ENCODE data around the gene NCAM2. TPM values are rescaled to one million over a fixed set of nuclear protein-coding genes. Genes with fewer than 3 reads are reported as not detected.

NCAM2 gene
- total RNA-seq, 1 donor from 2014 or later, result 22.6 TPM

GRCh38 chr21:21025742-21026141 is 27.5 kb downstream of the NCAM2 start:
- no peak overlapping the region for H3K4me3 Mint-ChIP-seq
- TF ChIP-seq CTCF (conservative IDR thresholded peaks at IDR 0.05), result no peak

GRCh38 chr21:21028275-21028820 is 30.1 kb downstream of the NCAM2 start:
- H3K9me3 Mint-ChIP-seq, result no peaks in the 10 kb centered on the region
- no peaks in the 10 kb centered on the region for H3K27me3 Mint-ChIP-seq
- H3K4me3 Mint-ChIP-seq, result no peak overlapping the region
- H3K27ac Mint-ChIP-seq, result no peak overlapping the region
- no peaks in the 10 kb centered on the region for H3K4me1 Mint-ChIP-seq (ENCODE audit: unreplicated experiment)
- TF ChIP-seq CTCF (conservative IDR thresholded peaks at IDR 0.05), result no peak
- no peak for DNase-seq (ENCODE audit: extremely low spot score, unreplicated experiment)
- H3K36me3 Mint-ChIP-seq, result no peaks in the 10 kb centered on the region

More at GRCh38 chr21:21025742-21026141, 27.5 kb downstream of the NCAM2 start:
- Mint-ChIP-seq H3K4me1 (ENCODE audit: unreplicated experiment) (no peaks in the 10 kb centered on the region), H3K27me3 (no peaks in the 10 kb centered on the region), H3K27ac (no peak overlapping the region), H3K36me3 (no peaks in the 10 kb centered on the region), H3K9me3 (no peaks in the 10 kb centered on the region)
- no peak for DNase-seq (ENCODE audit: extremely low spot score, unreplicated experiment)

GRCh38 chr21:21029164-21029563 is 31.0 kb downstream of the NCAM2 start:
- H3K36me3 Mint-ChIP-seq, result no peaks in the 10 kb centered on the region
- H3K4me1 Mint-ChIP-seq (ENCODE audit: unreplicated experiment), result no peaks in the 10 kb centered on the region
- no peak for DNase-seq (ENCODE audit: extremely low spot score, unreplicated experiment)
- TF ChIP-seq CTCF (conservative IDR thresholded peaks at IDR 0.05), result no peak
- no peaks in the 10 kb centered on the region for H3K27me3 Mint-ChIP-seq
- H3K9me3 Mint-ChIP-seq, result no peaks in the 10 kb centered on the region
- H3K27ac Mint-ChIP-seq, result no peak overlapping the region
- no peak overlapping the region for H3K4me3 Mint-ChIP-seq

GRCh38 chr21:21030311-21030710 is 32.1 kb downstream of the NCAM2 start:
- TF ChIP-seq CTCF (conservative IDR thresholded peaks at IDR 0.05), result no peak
- H3K36me3 Mint-ChIP-seq, result no peaks in the 10 kb centered on the region

GRCh38 chr21:21034036-21034435 is 35.8 kb downstream of the NCAM2 start:
- no peak for TF ChIP-seq CTCF (conservative IDR thresholded peaks at IDR 0.05)
- Mint-ChIP-seq H3K4me3 (no peak overlapping the region), H3K27ac (no peak overlapping the region), H3K27me3 (no peaks in the 10 kb centered on the region), H3K9me3 (no peaks in the 10 kb centered on the region), H3K4me1 (ENCODE audit: unreplicated experiment) (no peaks in the 10 kb centered on the region), H3K36me3 (no peaks in the 10 kb centered on the region)
- DNase-seq (ENCODE audit: extremely low spot score, unreplicated experiment), result no peak

More at GRCh38 chr21:21030311-21030710, 32.1 kb downstream of the NCAM2 start:
- H3K4me1 Mint-ChIP-seq (ENCODE audit: unreplicated experiment), result no peaks in the 10 kb centered on the region
- no peaks in the 10 kb centered on the region for H3K27me3 Mint-ChIP-seq
- H3K27ac Mint-ChIP-seq, result no peak overlapping the region
- H3K4me3 Mint-ChIP-seq, result no peak overlapping the region
- H3K9me3 Mint-ChIP-seq, result no peaks in the 10 kb centered on the region
- no peak for DNase-seq (ENCODE audit: extremely low spot score, unreplicated experiment)

All from type B pancreatic cell (in vitro differentiated cells).